NCI-H128 (cell line): ENCODE data around the gene LRP10.
A peak's percentile ranks its signal among the peaks of the same experiment; 100 is the strongest.
"Not testable (repeated sequence)": the region's sequence is repeated elsewhere in the genome, so short reads cannot be mapped to it uniquely, and the experiment has no call there.

Experiments used
- DNase-seq: peaks from one replicate; lab custom pipeline; 2025; ENCODE audit not compliant: unreplicated experiment; lab: John Stamatoyannopoulos, UW

Gene LRP10

GRCh38 chr14:22871224-22872032, at the start of gene LRP10:
LRP10 (plus strand) TSS chr14:22871740; CDS start chr14:22872304, 564 bp downstream.
- peak; percentile 20 for DNase-seq

- no peak for DNase-seq
Observed at GRCh38 chr14:22822016-22822570, 49.4 kb upstream of the LRP10 start.

GRCh38 chr14:22822571-22823098, 48.9 kb upstream of the LRP10 start:
- no peak for DNase-seq

- no peak for DNase-seq
Observed at GRCh38 chr14:22824711-22825359, 46.7 kb upstream of the LRP10 start.

GRCh38 chr14:22829076-22829660, 42.4 kb upstream of the LRP10 start:
- not testable (repeated sequence) for DNase-seq

GRCh38 chr14:22829661-22830442, 41.7 kb upstream of the LRP10 start, which contains the start of gene MRPL52:
MRPL52 (plus strand) TSS chr14:22829887; CDS start chr14:22829913, 26 bp downstream.
- DNase-seq: peak; percentile 62

- no peak for DNase-seq
Observed at GRCh38 chr14:22830443-22831010, 41.0 kb upstream of the LRP10 start.

- no peak for DNase-seq
Observed at GRCh38 chr14:22835505-22835904, 36.0 kb upstream of the LRP10 start.

GRCh38 chr14:22836301-22837113, 35.0 kb upstream of the LRP10 start, which contains the start of gene MMP14:
MMP14 (plus strand) TSS chr14:22836585; CDS start chr14:22836818, 233 bp downstream.
- DNase-seq: no peak

GRCh38 chr14:22837114-22837749, 34.3 kb upstream of the LRP10 start:
- DNase-seq: no peak

GRCh38 chr14:22837750-22838538, 33.6 kb upstream of the LRP10 start:
- no peak for DNase-seq

- DNase-seq: no peak
Observed at GRCh38 chr14:22838631-22839041, 32.9 kb upstream of the LRP10 start.

- no peak for DNase-seq
Observed at GRCh38 chr14:22839159-22839779, 32.3 kb upstream of the LRP10 start.

GRCh38 chr14:22841311-22841710, 30.2 kb upstream of the LRP10 start:
- DNase-seq: no peak

- no peak for DNase-seq
Observed at GRCh38 chr14:22841769-22842168, 29.8 kb upstream of the LRP10 start.

- DNase-seq: no peak
Observed at GRCh38 chr14:22842211-22843122, 29.1 kb upstream of the LRP10 start.
